K562 (cell line): ENCODE results near the gene ARHGAP32. TPM values are rescaled to one million over a fixed set of nuclear protein-coding genes. Genes with fewer than 3 reads are reported as not detected.

Source experiments
- ATAC-seq: fragments of 200-7000 bp; cut with Tn5 transposase; 3 replicates; pipeline ENCODE4 v1.9.1; 2020; ENCODE audit warnings: moderate library complexity
- BruUV-seq: library from RNA; stranded (reverse); fragments of 400-500 nt; replicated peaks from 2 replicates; lab custom pipeline; 2021; lab: Mats Ljungman, UMichigan
- CTCF ChIA-PET: fragments of 300-600 bp; formaldehyde crosslinking; extraction: SDS; loops from one replicate; lab custom pipeline; 2021; ENCODE audit warnings: low intra/inter-chr PET ratio; lab: Yijun Ruan, JAX
- POLR2A ChIA-PET: fragments of 300-600, 350-650 bp; sonication (Branson Sonifier 250); formaldehyde crosslinking; extraction: SDS; loops from one replicate; lab custom pipeline; 2021; ENCODE audit warnings: antibody characterized with exemption, inconsistent platforms; lab: Yijun Ruan, JAX
- DNase-seq, 4 experiments: peaks; one replicate each; pipeline versions ENCODE4 v3.0.0 to v3.0.0-alpha.2; 2011 to 2018; ENCODE audit warnings: low spot score in 3 of 4, mixed read lengths in 3 of 4; ENCODE audit errors: extremely low read depth in 1 of 4
- FAIRE-seq: peaks from 2 replicates; lab custom pipeline; 2011; peaks lifted over from hg19 to GRCh38; lab: Jason Lieb, UNC
- H2AFZ ChIP-seq: 2 replicates; pipeline ENCODE4 v1.6.0; 2011; ENCODE audit warnings: low read depth, low read length, control low read depth, inconsistent platforms
- H3K27ac ChIP-seq: fragments of 200-600 bp; 3 replicates; pipeline ENCODE4 v1.8.0; 2011; ENCODE audit warnings: low read depth, mild to moderate bottlenecking, control low read depth, inconsistent platforms, low read length, moderate library complexity, mixed read lengths; ENCODE audit errors: extremely low read depth
- H3K27me3 ChIP-seq, 2 experiments: fragments of 300-600 bp in 1 of 2; 2 replicates in 1 of 2; 3 replicates in 1 of 2; pipeline versions ENCODE4 v1.6.0 to v1.8.0; 2011; ENCODE audit warnings: inconsistent platforms in 2 of 2, low read length in 2 of 2, mild to moderate bottlenecking in 1 of 2, mixed read lengths in 1 of 2, moderate library complexity in 1 of 2; ENCODE audit not compliant: control insufficient read depth in 2 of 2, insufficient read depth in 2 of 2
- H3K36me3 ChIP-seq: fragments of 300-600 bp; 3 replicates; pipeline ENCODE4 v1.8.0; 2011; ENCODE audit warnings: mild to moderate bottlenecking, low read length, inconsistent platforms; ENCODE audit not compliant: control insufficient read depth, insufficient read depth
- H3K4me1 ChIP-seq, 2 experiments: fragments of 200-600 bp in 1 of 2; replicated peaks in 1 of 2; 2 replicates in 1 of 2; 3 replicates in 1 of 2; pipeline versions ENCODE4 v1.5.1 to v1.8.0; 2011; ENCODE audit warnings: inconsistent platforms in 2 of 2, low read length in 2 of 2, mild to moderate bottlenecking in 1 of 2, mixed read lengths in 1 of 2, moderate library complexity in 1 of 2; ENCODE audit not compliant: control insufficient read depth in 2 of 2, insufficient read depth in 2 of 2
- H3K4me2 ChIP-seq: 2 replicates; pipeline ENCODE4 v1.6.1; 2011; ENCODE audit warnings: low read length, control low read depth, inconsistent platforms, mixed read lengths; ENCODE audit not compliant: insufficient read depth
- H3K4me3 ChIP-seq: fragments of 200-600 bp; sonication (generic), shearing (Covaris generic); 2 replicates; pipeline ENCODE4 v1.5.1; 2016; ENCODE audit warnings: control low read depth, inconsistent platforms
- H3K79me2 ChIP-seq: fragments of 200-600 bp; 3 replicates; pipeline ENCODE4 v1.8.0; 2011; ENCODE audit warnings: low read length, inconsistent platforms; ENCODE audit not compliant: control insufficient read depth, insufficient read depth
- H3K9ac ChIP-seq, 2 experiments: 2 replicates each; pipeline versions ENCODE4 v1.6.0 to v1.6.1; 2011; ENCODE audit warnings: low read depth in 2 of 2, low read length in 2 of 2, control low read depth in 1 of 2, inconsistent platforms in 1 of 2, mild to moderate bottlenecking in 1 of 2, mixed read lengths in 1 of 2; ENCODE audit not compliant: insufficient read depth in 1 of 2
- H3K9me1 ChIP-seq: one replicate; pipeline ENCODE4 v1.6.0; 2011; ENCODE audit warnings: inconsistent platforms, mild to moderate bottlenecking, low read length, moderate library complexity; ENCODE audit not compliant: control insufficient read depth, insufficient read depth
- H3K9me3 ChIP-seq: replicated peaks from 2 replicates; pipeline ENCODE4 v1.5.1; 2011; ENCODE audit warnings: low read depth, low read length, inconsistent platforms; ENCODE audit not compliant: control insufficient read depth, insufficient read depth
- H4K20me1 ChIP-seq: replicated peaks from 2 replicates; pipeline ENCODE4 v1.6.1; 2011; ENCODE audit warnings: low read length, inconsistent platforms, mixed read lengths; ENCODE audit not compliant: control insufficient read depth, insufficient read depth
- ATF7 ChIP-seq: fragments of 450-650 bp; IDR thresholded peaks from 2 replicates; pipeline ENCODE4 v1.7.1; 2014; ENCODE audit warnings: mild to moderate bottlenecking, moderate library complexity
- CAMTA2 ChIP-seq: fragments of 250-450 bp; sonication (Bioruptor Pico); conservative IDR thresholded peaks from 2 replicates; pipeline ENCODE4 v1.5.1; 2022
- CXXC5 ChIP-seq: fragments of 250-450 bp; sonication (Bioruptor Pico); IDR thresholded peaks from 2 replicates; pipeline ENCODE4 v1.8.0; 2022; ENCODE audit warnings: inconsistent platforms, mild to moderate bottlenecking, moderate library complexity
- MAFG ChIP-seq: fragments of 450-650 bp; conservative IDR thresholded peaks from 2 replicates; pipeline ENCODE4 v1.6.1; 2016; ENCODE audit warnings: missing genetic modification characterization, missing compliant biosample characterization
- PATZ1 ChIP-seq: fragments of 250-450 bp; sonication (Bioruptor Pico); IDR thresholded peaks from 2 replicates; pipeline ENCODE4 v1.5.0; 2020; ENCODE audit warnings: mild to moderate bottlenecking, borderline replicate concordance
- POLR3G ChIP-seq: IDR thresholded peaks from 2 replicates; pipeline ENCODE4 v1.6.1; 2011; ENCODE audit not compliant: insufficient read length, insufficient replicate concordance; ENCODE audit errors: extremely low read depth
- POU5F1 ChIP-seq: fragments of 150-350 bp; IDR thresholded peaks from 2 replicates; pipeline ENCODE4 v1.6.1; 2014; ENCODE audit warnings: borderline replicate concordance, low read length, low read depth, mild to moderate bottlenecking; ENCODE audit not compliant: partially characterized antibody
- TAF7 ChIP-seq: fragments of 450-650 bp; IDR thresholded peaks from 2 replicates; pipeline ENCODE4 v1.6.1; 2016; ENCODE audit warnings: missing genetic modification characterization, missing compliant biosample characterization
- TRIM28 ChIP-seq: fragments of 450-650 bp; IDR thresholded peaks from 2 replicates; pipeline ENCODE4 v1.6.1; 2017
- ZNF239 ChIP-seq: fragments of 250-450 bp; sonication (Bioruptor Pico); IDR thresholded peaks from 2 replicates; pipeline ENCODE4 v1.4.0; 2020; ENCODE audit warnings: mild to moderate bottlenecking
- WGBS: fragments of 100-300 bp; shearing (Covaris generic); methylation state at CpG from one replicate; pipeline ENCODE4 v1.1.6; 2016; ENCODE audit warnings: low coverage, mixed read lengths; ENCODE audit not compliant: insufficient coverage; ENCODE audit errors: missing lambda C conversion rate; 5-methylcytosine and 5-hydroxymethylcytosine counted together
- in situ Hi-C: fragments of 300-500 bp; cut with MboI; formaldehyde crosslinking; loops from 4 replicates; pipeline ENCODE4 v1.15.0; 2018; ENCODE audit warnings: inconsistent platforms, mixed read lengths
- intact Hi-C: fragments of 100-400 bp; cut with micrococcal nuclease; formaldehyde crosslinking; loops from 2 replicates; pipeline ENCODE4 v1.14.2; 2022
- polyA plus RNA-seq, 8 experiments: library from polyadenylated mRNA; depleted of rRNA in 4 of 8; stranded (reverse) in 5 of 8; unstranded in 3 of 8; fragments of >200 nt; fragmentation: Nextera tagmentation in 2 of 8; fragmentation: Illumina TruSeq in 1 of 8; extraction: Ambion mirVana in 2 of 8; extraction: Trizol in 1 of 8; gene quantifications; 2 replicates each; pipeline versions ENCODE4 v1.2.1 to v1.2.3, GENCODE V29; 2011 to 2014; ENCODE audit warnings: inconsistent platforms in 1 of 8, missing spikeins in 1 of 8
- total RNA-seq, 7 experiments: library from RNA; depleted of rRNA in 6 of 7; stranded (reverse); fragments of >200 nt in 6 of 7; fragmentation: Illumina TruSeq in 2 of 7; extraction: Trizol in 2 of 7; gene quantifications; 2 replicates each; pipeline versions ENCODE4 v1.2.1 to v1.2.3, GENCODE V29; 2011 to 2021; ENCODE audit warnings: low replicate concordance in 1 of 7
- TF ChIP-seq, protein P1 (sequence below), 2 experiments: fragments of 250-450 bp in 1 of 2; fragments of 450-650 bp in 1 of 2; sonication (Bioruptor Pico) in 1 of 2; IDR thresholded peaks; 2 replicates each; pipeline versions ENCODE4 v1.6.1 to v1.8.0; 2016 to 2021; ENCODE audit warnings: mild to moderate bottlenecking in 2 of 2, moderate library complexity in 2 of 2, missing compliant biosample characterization in 1 of 2, missing genetic modification characterization in 1 of 2

Gene ARHGAP32
- total and polyA plus RNA-seq, 9 of the 15 experiments (the other 6 are each of a cell fraction or from before 2014, with no cell fraction given), result 0.18 TPM; not detected in 8

GRCh38 chr11:129195682-129196081 is 3.6 kb upstream of the ARHGAP32 start:
- no peaks in the 10 kb centered on the region for H4K20me1 ChIP-seq
- no peaks in the 10 kb centered on the region for H3K79me2 ChIP-seq
- no peak overlapping the region for H2AFZ ChIP-seq
- no peak overlapping the region for H3K27ac ChIP-seq
- BruUV-seq, result no TSS peak
- H3K27me3 ChIP-seq, result no peaks in the 10 kb centered on the region
- no peak for TF ChIP-seq ZNF239
- no peak for TF ChIP-seq MAFG
- no peak for TF ChIP-seq TAF7 (tag)
- no peak for TF ChIP-seq ATF7
- TF ChIP-seq PATZ1 (CRISPR knock-in tag), result no peak
- no peak for TF ChIP-seq CAMTA2 (CRISPR knock-in tag)
- TF ChIP-seq POU5F1, result no peak
- no peak for TF ChIP-seq TRIM28
- TF ChIP-seq, protein P1, sequence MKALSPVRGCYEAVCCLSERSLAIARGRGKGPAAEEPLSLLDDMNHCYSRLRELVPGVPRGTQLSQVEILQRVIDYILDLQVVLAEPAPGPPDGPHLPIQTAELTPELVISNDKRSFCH (CRISPR knock-in tag; IDR thresholded peaks at IDR 0.05), result no peak
- TF ChIP-seq, protein P1 (tag; IDR thresholded peaks at IDR 0.05), result no peak
- no peak for TF ChIP-seq POLR3G
- TF ChIP-seq CXXC5 (CRISPR knock-in tag), result no peak
- ChIA-PET CTCF (no interaction called here), POLR2A (no interaction called here)
- in situ Hi-C loops (no loop called here), intact Hi-C loops (no loop called here)
- H3K4me1 ChIP-seq, result no peaks in the 10 kb centered on the region
- no peaks in the 10 kb centered on the region for H3K9me3 ChIP-seq
- H3K9ac ChIP-seq, result no peak overlapping the region
- WGBS, result 0% methylated on average over 6 of the region's 6 CpGs
- FAIRE-seq, result no peak
- no peak overlapping the region for H3K4me3 ChIP-seq
- no peaks in the 10 kb centered on the region for H3K9me1 ChIP-seq
- no peaks in the 10 kb centered on the region for H3K36me3 ChIP-seq
- no peak for DNase-seq
- H3K4me2 ChIP-seq, result no peak overlapping the region
- no peak for ATAC-seq
